NCI-H524 (cell line): ENCODE measurements around the gene PRKCB.
"Not testable (repeated sequence)": the region's sequence is repeated elsewhere in the genome, so short reads cannot be mapped to it uniquely, and the experiment has no call there.

Source experiments
- DNase-seq, 2 experiments: peaks; one replicate each; lab custom pipeline; 2025; lab: John Stamatoyannopoulos, UW

The PRKCB gene

GRCh38 chr16:24132797-24133155, 297.0 kb downstream of the PRKCB start:
- no peak for DNase-seq

- DNase-seq, result peak in 1 of 2 experiments; percentile 21
These were observed 300.1 kb downstream of the PRKCB start for GRCh38 chr16:24135624-24136565.

DNA sequence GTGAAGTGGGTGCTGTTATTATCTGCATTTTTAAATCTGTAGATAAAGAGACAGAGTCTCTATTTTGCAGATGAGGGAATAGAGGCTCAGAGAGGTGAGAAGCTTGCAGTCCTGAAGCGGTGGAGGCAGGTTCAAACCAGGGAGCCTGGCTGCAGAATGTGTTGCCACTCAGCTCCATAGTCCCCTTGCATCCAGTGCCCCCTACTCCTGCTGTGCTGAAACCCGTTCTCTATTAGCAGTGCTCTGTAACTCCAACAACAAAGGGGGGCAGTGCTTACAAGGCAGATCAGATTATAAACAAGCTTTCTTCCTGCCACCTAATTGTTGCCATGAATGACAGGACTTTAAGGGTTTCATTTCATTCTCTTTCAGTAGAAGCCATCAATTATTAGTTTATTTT, 302.2 kb downstream of the PRKCB start:
- DNase-seq, result no peak

DNA sequence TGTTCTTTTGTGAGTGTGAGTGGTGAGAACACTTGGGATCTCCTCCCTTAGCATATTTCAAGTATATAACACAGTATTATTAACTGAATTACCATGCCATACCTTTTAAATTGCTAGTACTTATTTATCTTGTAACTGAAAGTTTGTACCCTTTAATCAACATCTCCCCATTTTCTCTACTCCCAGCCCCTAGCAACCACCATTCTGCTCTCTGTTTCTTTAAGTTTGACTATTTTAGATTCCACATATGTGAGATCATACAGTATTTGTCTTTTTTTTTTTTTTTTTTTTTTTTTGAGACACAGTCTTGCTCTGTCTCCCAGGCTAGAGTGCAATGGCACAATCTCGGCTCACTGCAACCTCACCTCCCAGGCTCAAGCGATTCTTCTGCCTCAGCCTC, 302.8 kb downstream of the PRKCB start:
- DNase-seq, result no peak

- DNase-seq, result no peak
These were observed 303.5 kb downstream of the PRKCB start for GRCh38 chr16:24139282-24139681.

DNA sequence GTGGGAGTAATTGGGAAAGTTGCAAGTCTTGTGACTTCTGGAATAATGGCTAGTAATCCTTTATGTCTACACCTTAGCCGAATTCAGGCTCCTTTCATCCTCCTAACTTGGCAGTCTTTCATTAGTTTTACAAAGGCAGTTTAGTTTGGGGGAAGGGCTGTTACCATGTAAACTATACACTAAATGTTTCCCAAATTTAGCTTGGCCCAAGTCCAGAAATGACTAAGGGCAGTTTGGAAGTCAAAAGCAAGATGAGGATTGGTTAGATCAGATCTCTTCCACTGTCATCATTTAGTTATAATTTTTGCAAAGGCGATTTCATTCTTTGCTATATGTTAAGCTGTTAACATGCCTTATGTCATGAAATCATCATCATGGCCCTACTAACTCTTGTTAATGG, 304.9 kb downstream of the PRKCB start:
- no peak for DNase-seq

GRCh38 chr16:24141466-24141865, 305.7 kb downstream of the PRKCB start:
- DNase-seq, result no peak

DNA sequence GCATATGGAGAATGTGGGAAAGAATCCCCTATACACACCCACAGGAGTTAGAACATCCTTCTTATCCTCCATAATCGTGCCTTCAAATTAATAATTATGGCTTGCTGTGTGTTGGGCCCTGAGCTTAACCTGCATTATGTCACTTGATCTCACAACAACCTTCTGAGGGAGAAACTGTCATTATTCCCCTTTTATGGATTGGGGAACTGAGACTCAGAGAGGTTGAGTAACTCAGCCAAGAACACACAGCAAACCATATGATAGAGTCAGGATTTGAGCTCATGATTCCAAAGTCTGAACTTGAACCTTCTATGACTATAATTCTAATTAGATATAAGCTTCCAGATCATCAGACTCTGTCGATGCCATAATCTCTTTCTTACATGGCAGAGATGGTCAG, 306.1 kb downstream of the PRKCB start:
- no peak for DNase-seq

DNA sequence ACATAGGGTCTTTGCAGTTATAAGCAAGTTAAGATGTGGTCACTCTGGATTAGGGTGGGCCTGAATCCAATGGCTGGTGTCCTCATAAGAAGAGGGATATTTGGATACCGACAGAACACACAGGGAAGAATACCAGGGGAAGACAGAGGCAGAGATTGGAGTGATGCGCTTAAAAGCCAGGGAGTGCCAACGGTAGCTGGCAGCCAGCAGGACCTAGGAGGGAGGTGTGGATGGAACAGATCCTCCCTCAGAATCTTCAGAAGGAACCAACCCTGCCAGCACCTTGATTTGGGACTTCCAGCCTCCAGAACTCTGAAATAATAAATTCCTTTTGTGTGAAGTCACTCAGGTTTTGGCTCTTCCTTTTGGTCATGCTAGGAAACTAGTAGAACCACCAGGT, 310.1 kb downstream of the PRKCB start:
- no peak for DNase-seq

DNA sequence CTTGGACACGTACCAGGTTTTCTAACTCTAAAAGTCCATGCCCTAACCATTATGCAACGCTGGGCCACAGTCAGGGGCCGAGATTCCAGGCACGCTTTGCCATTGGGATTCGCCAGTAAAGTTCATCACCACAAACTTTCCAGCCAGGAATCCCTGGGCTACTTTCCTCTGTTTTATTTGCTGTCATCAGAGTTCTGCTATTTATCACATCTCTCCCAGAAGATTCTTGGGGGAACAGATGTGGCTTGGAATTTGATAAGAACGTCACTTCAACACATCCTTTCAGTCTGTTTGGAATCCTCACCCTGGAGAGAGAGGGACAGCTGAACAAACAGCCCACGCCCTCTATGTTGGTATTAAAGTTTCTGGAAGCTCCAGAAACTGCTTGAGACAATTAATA, 310.7 kb downstream of the PRKCB start:
- no peak for DNase-seq

- no peak for DNase-seq
These were observed 313.3 kb downstream of the PRKCB start for GRCh38 chr16:24149102-24149501.

DNA sequence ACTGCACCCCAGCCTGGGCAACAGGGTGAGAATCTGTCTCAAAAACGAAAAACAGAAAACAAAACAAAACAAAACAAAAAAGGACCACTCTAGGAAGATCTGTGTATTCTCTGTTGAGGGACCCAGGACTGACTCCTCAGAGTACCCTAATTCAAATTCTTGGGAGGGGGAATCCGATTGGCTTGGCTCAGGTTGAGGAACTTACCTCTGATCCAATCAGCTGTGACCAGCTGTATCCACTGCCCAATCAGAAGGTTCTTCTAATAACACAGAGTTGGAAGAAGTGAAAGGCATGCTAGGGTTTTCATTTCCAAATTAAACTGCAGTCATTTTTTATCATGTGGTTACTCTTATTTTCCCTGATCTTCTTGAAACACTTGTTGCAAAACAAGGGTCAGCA, 314.5 kb downstream of the PRKCB start:
- no peak for DNase-seq

- DNase-seq, result no peak
These were observed 315.7 kb downstream of the PRKCB start for GRCh38 chr16:24151482-24151939.

- DNase-seq, result not testable (repeated sequence)
These were observed 316.3 kb downstream of the PRKCB start for GRCh38 chr16:24152048-24152447.

DNA sequence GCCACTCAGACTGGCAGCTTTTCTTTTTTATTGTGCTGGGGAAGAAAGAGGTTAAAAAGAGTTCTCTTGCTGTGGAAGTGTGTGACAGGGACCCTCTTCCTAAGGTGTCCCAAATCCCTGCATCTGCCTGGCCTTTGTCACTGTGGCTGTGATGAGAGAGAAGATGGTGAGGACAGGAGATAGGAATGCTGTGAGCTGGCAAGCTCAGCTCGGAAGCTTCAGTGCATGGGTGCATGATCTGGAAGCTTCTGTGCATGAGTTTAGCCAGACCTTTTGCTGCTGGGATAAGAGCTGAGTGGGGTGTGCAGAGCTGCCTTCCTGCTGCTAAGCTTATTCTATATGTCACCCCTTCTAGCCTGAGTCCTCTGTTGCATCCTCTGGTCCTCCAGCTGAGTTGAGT, 317.0 kb downstream of the PRKCB start:
- no peak for DNase-seq

DNA sequence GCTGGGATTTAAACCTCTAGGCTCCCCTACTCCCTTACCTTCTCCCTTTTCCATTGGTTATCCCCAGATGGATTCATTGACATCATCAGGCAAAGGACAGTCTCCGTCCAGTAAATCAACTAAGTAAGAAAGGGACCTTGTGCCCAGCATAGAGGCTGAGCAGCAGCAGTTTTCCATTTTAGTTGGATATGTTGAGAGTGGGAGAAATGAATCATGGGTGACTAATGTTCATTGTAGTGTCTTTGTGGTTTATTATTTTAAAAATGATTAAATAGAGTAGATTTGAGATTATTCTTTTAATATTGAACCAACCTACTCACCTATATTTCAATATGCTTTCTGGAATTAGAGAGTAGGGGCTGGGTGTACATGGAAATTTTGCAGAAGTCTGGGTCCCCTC, 321.0 kb downstream of the PRKCB start:
- DNase-seq, result no peak

DNA sequence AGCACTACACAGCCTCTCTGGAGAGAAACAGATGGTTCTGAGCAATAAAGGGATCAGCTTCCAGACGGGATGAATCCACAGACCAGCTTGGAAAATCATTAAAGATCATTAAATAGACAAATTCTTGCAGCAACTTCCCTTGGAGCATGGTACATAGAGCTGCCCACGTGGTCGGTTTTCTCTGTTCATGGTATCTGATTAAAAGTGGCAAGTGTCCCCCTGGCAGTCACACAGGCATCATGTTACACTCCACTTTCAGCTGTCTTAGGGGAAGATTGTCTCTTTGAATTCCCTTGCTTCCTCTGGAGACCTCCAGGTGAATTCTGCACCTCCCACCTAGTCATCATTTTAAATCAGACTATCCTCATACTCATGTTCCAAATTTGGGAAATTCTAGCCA, 328.2 kb downstream of the PRKCB start:
- no peak for DNase-seq

DNA sequence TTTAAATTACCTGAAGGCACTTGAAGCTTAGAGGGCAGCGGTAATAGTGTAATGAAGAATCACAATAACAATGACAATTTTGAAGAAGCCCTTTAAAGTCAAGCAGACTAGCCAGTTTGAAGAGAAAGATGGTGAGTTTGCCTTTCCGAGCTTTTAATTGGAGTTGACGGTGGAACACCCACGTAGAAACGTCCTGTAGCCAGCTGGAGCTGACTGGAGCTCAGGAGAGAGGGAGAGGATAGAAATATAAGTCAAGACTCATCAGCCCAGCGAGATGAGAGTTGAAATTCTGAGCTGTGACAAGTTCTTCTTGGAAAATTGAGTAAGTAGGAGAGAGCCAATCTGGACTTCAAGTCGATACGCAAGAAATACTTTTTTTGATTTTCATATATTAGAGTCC, 328.6 kb downstream of the PRKCB start:
- no peak for DNase-seq

DNA sequence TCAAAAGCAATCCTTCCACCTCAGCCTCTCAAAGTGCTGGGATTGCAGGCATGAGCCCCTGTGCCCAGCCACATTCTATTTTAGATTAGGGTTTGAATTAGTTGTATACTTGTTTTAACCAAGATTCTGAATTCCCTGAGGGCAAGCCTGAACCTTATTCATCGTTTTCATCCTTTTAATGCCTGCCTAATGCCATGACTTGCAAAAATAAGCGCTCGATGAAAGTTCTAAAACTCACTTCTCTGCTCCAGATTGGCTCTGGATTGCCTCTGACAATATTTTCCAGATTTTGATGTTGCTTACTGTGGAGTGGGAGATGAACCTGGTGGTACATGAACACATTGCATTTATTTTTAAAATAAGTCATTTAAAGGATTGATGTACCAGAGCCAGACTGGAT, 329.5 kb downstream of the PRKCB start:
- no peak for DNase-seq

DNA sequence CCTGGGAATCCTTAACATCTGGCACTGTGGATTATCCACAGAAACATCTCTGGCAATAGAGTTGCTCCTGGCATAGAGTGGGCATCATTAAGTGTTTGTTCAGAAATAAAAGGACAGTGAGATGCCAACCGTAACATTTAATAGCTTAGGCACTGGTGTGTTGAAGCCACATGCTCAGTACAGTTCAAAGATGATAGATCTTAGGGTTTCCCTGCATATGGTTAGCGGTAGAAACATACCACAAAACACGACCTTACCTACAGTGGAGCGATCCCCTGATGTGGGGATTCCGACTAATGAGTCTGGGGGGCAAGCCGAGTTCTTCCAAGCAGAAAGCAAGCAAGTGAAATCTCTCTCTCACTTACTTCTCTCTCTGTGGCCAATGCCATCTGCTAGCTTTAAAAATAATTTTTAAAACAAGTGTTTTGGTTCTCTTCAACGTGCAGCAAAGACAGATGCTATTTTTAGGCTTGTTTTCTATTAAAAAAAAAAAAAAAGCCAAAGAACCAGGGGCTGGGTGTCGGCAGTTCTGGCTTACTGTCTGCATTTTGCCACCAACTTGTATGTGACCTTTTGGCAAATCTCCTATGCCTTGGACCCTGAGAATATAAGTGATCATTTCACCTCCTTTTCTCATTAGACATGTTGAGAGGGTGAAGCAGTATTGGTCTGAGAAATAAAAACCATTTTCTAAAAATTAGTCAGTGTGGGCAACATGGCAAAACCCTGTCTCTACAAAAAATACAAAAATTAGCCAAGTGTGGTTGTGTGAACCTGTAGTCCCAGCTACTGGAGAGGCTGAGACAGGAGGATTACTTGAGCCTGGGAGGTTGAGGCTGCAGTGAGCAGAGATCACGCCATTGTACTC, 331.1 kb downstream of the PRKCB start:
- no peak for DNase-seq

DNA sequence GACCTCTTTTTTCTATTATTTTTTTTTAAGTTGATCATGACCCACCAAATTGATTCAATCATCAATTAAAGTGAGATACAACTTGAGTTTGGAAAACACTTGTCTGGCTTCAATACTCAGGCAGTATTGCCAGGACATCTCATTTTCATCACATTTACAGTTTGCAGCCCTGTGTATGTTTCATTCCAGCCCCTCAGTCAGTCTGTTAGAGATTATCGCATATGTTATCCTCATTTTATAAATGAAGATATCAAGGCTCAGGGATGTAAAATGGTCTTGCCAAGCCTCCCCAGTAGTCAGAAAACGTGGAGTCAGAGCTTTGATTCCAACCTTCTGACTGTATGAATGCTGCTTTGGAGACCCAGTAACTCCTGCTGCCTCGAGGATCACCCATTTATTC, 333.1 kb downstream of the PRKCB start:
- DNase-seq, result no peak

DNA sequence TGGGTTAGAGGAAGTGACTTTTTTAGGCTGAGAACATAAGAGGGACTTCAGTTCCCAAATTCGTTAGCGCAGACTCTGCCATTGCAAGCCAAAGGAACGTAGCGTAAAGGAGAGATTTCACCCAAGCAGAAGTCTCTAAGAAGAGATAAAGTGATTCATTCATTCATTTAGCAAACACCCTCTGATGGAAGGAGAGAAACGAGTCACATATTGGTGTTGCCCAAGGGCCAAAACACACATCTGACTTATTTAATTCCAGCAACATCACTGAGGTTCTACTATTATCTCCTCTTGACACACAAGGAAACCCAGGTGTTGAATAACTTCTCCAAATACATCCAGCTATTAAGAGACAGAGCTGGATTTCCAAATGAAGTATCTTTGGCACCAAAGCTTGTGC, 334.6 kb downstream of the PRKCB start:
- no peak for DNase-seq

DNA sequence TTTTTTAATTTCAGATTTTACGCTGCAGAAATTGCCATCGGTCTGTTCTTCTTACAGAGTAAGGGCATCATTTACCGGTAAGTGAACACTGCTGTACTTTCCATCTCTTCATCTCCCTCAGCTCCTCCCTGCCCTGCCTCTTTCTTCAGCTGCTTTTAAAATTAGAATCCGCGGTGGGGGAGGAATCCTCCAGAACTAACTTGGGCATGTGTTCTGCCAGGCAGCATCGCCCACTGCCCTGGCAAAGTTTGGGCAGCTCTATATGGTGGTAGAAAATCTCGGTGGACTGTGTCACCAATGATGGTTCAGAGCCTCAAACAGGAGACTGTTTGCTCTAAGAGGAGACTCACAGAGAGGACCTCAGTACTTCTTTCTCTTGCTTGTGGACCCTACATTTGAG, 338.7 kb downstream of the PRKCB start:
- DNase-seq, result no peak
